Erythroblast (primary cell): ENCODE measurements around the gene MAP7.
"Not testable (repeated sequence)": the region's sequence is repeated elsewhere in the genome, so short reads cannot be mapped to it uniquely, and the experiment has no call there.

ENCODE experiments used
- DNase-seq, 2 experiments: peaks; one replicate each; lab custom pipeline; 2025; lab: John Stamatoyannopoulos, UW
- GATA1 ChIP-seq: IDR thresholded peaks from 2 replicates; pipeline ENCODE4 v1.6.1; 2011; ENCODE audit warnings: low read depth, mild to moderate bottlenecking, control low read depth, low read length, moderate library complexity
- POLR2A ChIP-seq: IDR thresholded peaks from 2 replicates; pipeline ENCODE4 v1.6.1; 2011; ENCODE audit warnings: mild to moderate bottlenecking, low read length

MAP7 gene

GRCh38 chr6:136411025-136411325 lies 139.2 kb downstream of the MAP7 start:
- TF ChIP-seq POLR2A (no peak), GATA1 (no peak)
- DNase-seq, result no peak

GRCh38 chr6:136410201-136411024 lies 139.8 kb downstream of the MAP7 start:
- no peak for DNase-seq
- no peak for TF ChIP-seq POLR2A
- no peak for TF ChIP-seq GATA1

GRCh38 chr6:136409597-136409996 lies 140.6 kb downstream of the MAP7 start:
- TF ChIP-seq POLR2A (no peak), GATA1 (no peak)

GRCh38 chr6:136408204-136408603 lies 142.0 kb downstream of the MAP7 start:
- no peak for DNase-seq
- TF ChIP-seq GATA1, result no peak

More at GRCh38 chr6:136409597-136409996, 140.6 kb downstream of the MAP7 start:
- no peak for DNase-seq

- TF ChIP-seq POLR2A, result no peak
- TF ChIP-seq GATA1, result no peak
- no peak for DNase-seq
Measured at GRCh38 chr6:136405420-136406029, 144.7 kb downstream of the MAP7 start.

- TF ChIP-seq POLR2A (no peak), GATA1 (no peak)
- DNase-seq, result no peak
Measured at GRCh38 chr6:136404627-136405419, 145.4 kb downstream of the MAP7 start.

GRCh38 chr6:136404007-136404406 lies 146.2 kb downstream of the MAP7 start:
- DNase-seq, result no peak
- TF ChIP-seq GATA1, result no peak
- TF ChIP-seq POLR2A, result no peak

GRCh38 chr6:136403110-136403980 lies 146.9 kb downstream of the MAP7 start:
- no peak for DNase-seq
- TF ChIP-seq POLR2A, result no peak
- TF ChIP-seq GATA1, result no peak

GRCh38 chr6:136401749-136402148 lies 148.5 kb downstream of the MAP7 start:
- TF ChIP-seq GATA1 (no peak), POLR2A (no peak)
- no peak for DNase-seq

GRCh38 chr6:136401236-136401635 lies 149.0 kb downstream of the MAP7 start:
- not testable (repeated sequence) for DNase-seq

- no peak for DNase-seq
- TF ChIP-seq POLR2A, result no peak
- no peak for TF ChIP-seq GATA1
Measured at GRCh38 chr6:136398453-136398852, 151.8 kb downstream of the MAP7 start.

GRCh38 chr6:136396908-136397307 lies 153.3 kb downstream of the MAP7 start:
- TF ChIP-seq POLR2A (no peak), GATA1 (no peak)
- DNase-seq, result no peak

- DNase-seq, result not testable (repeated sequence)
Measured at GRCh38 chr6:136390959-136391358, 159.3 kb downstream of the MAP7 start.

GRCh38 chr6:136387316-136387715 lies 162.9 kb downstream of the MAP7 start:
- no peak for DNase-seq
- TF ChIP-seq GATA1 (no peak), POLR2A (no peak)
